ENCODE data around the gene GZMB. TPM values are rescaled to one million over a fixed set of nuclear protein-coding genes. Genes with fewer than 3 reads are reported as not detected.

GZMB gene
- total RNA-seq, 1 donor: not detected

- TF ChIP-seq CTCF (IDR thresholded peaks at IDR 0.05; ENCODE audit: insufficient read depth, low read length): no peak
- no peak overlapping the region for H3K4me3 ChIP-seq (ENCODE audit: low read depth, low read length)
- no peak for DNase-seq (ENCODE audit: low read depth)
Observed at GRCh38 chr14:24632761-24633160, 1.2 kb downstream of the GZMB start.

- TF ChIP-seq CTCF (IDR thresholded peaks at IDR 0.05; ENCODE audit: insufficient read depth, low read length): no peak
- H3K4me3 ChIP-seq (ENCODE audit: low read depth, low read length): no peak overlapping the region
- no peak for DNase-seq (ENCODE audit: low read depth)
Observed at GRCh38 chr14:24632336-24632735, 1.7 kb downstream of the GZMB start.

GRCh38 chr14:24631749-24632335, 2.1 kb downstream of the GZMB start:
- no peak for DNase-seq (ENCODE audit: low read depth)
- no peak overlapping the region for H3K4me3 ChIP-seq (ENCODE audit: low read depth, low read length)
- TF ChIP-seq CTCF (IDR thresholded peaks at IDR 0.05; ENCODE audit: insufficient read depth, low read length): no peak

- H3K4me3 ChIP-seq (ENCODE audit: low read depth, low read length): no peak overlapping the region
- peak; percentile 26 for DNase-seq (ENCODE audit: low read depth)
- no peak for TF ChIP-seq CTCF (IDR thresholded peaks at IDR 0.05; ENCODE audit: insufficient read depth, low read length)
Observed at GRCh38 chr14:24630872-24631477, 3.0 kb downstream of the GZMB start.

GRCh38 chr14:24630087-24630871, 3.7 kb downstream of the GZMB start:
- DNase-seq (ENCODE audit: low read depth): no peak
- no peak overlapping the region for H3K4me3 ChIP-seq (ENCODE audit: low read depth, low read length)
- no peak for TF ChIP-seq CTCF (IDR thresholded peaks at IDR 0.05; ENCODE audit: insufficient read depth, low read length)

- H3K4me3 ChIP-seq (ENCODE audit: low read depth, low read length): no peak overlapping the region
- no peak for DNase-seq (ENCODE audit: low read depth)
- TF ChIP-seq CTCF (IDR thresholded peaks at IDR 0.05; ENCODE audit: insufficient read depth, low read length): no peak
Observed at GRCh38 chr14:24629521-24629920, 4.5 kb downstream of the GZMB start.

Data from fibroblast of the aortic adventitia (primary cell).